ENCODE measurements around the gene CDC25A.
"Not testable (repeated sequence)": the region's sequence is repeated elsewhere in the genome, so short reads cannot be mapped to it uniquely, and the experiment has no call there.

Gene CDC25A

GRCh38 chr3:48140936-48141603 is 47.1 kb downstream of the CDC25A start:
- DNase-seq = no peak

GRCh38 chr3:48140336-48140757 is 47.9 kb downstream of the CDC25A start:
- no peak for DNase-seq

GRCh38 chr3:48137425-48137999 is 50.7 kb downstream of the CDC25A start:
- DNase-seq = no peak

- no peak for DNase-seq
These were observed 52.4 kb downstream of the CDC25A start for GRCh38 chr3:48135552-48136495.

GRCh38 chr3:48130321-48130904 is 57.8 kb downstream of the CDC25A start:
- DNase-seq = no peak

- DNase-seq = no peak
These were observed 58.3 kb downstream of the CDC25A start for GRCh38 chr3:48129921-48130320.

GRCh38 chr3:48128774-48129173 is 59.4 kb downstream of the CDC25A start:
- no peak for DNase-seq

- no peak for DNase-seq
These were observed 62.2 kb downstream of the CDC25A start for GRCh38 chr3:48125886-48126622.

GRCh38 chr3:48125013-48125705 is 63.1 kb downstream of the CDC25A start:
- DNase-seq = no peak

GRCh38 chr3:48123346-48123745 is 64.9 kb downstream of the CDC25A start:
- no peak for DNase-seq

GRCh38 chr3:48122504-48122903 is 65.7 kb downstream of the CDC25A start:
- DNase-seq = no peak

- DNase-seq = no peak
These were observed 68.0 kb downstream of the CDC25A start for GRCh38 chr3:48120223-48120622.

- no peak for DNase-seq
These were observed 68.6 kb downstream of the CDC25A start for GRCh38 chr3:48119505-48120193.

GRCh38 chr3:48118928-48119327 is 69.3 kb downstream of the CDC25A start:
- no peak for DNase-seq

GRCh38 chr3:48118322-48118721 is 69.9 kb downstream of the CDC25A start:
- DNase-seq = no peak

- DNase-seq = no peak
These were observed 75.4 kb downstream of the CDC25A start for GRCh38 chr3:48112813-48113212.

- DNase-seq = not testable (repeated sequence)
These were observed 76.0 kb downstream of the CDC25A start for GRCh38 chr3:48112108-48112791.

GRCh38 chr3:48110463-48110862 is 77.8 kb downstream of the CDC25A start:
- no peak for DNase-seq

GRCh38 chr3:48107227-48107626 is 81.0 kb downstream of the CDC25A start:
- DNase-seq = no peak

Measured in SHP77 treated with DMSO at 0.1 percent for 48 hours (cell line).